NCI-H82 treated with DMSO at 0.1 percent for 48 hours (cell line): ENCODE measurements around the gene WDR27.

Experiments
- DNase-seq: peaks from one replicate; lab custom pipeline; 2025; ENCODE audit not compliant: unreplicated experiment; lab: John Stamatoyannopoulos, UW

WDR27 gene

GRCh38 chr6:169416249-169416648 lies 285.6 kb downstream of the WDR27 start:
- DNase-seq, result no peak

- DNase-seq, result no peak
These were observed 286.6 kb downstream of the WDR27 start for GRCh38 chr6:169415179-169415578.

GRCh38 chr6:169411722-169412121 lies 290.1 kb downstream of the WDR27 start:
- DNase-seq, result no peak

- no peak for DNase-seq
These were observed 290.5 kb downstream of the WDR27 start for GRCh38 chr6:169411296-169411695.

- DNase-seq, result no peak
These were observed 292.0 kb downstream of the WDR27 start for GRCh38 chr6:169409742-169410312.

GRCh38 chr6:169407325-169407724 lies 294.5 kb downstream of the WDR27 start:
- no peak for DNase-seq
